Esophagus muscularis mucosa (tissue), 4 donors: ENCODE data around the gene MACROH2A1. TPM values are rescaled to one million over a fixed set of nuclear protein-coding genes. Genes with fewer than 3 reads are reported as not detected.

ENCODE experiments used
- DNase-seq: peaks from one replicate; pipeline ENCODE4 v3.0.0-alpha.2; 2017; ENCODE audit errors: extremely low spot score
- H3K27ac ChIP-seq, 4 donors: fragments of 200-600 bp; sonication (generic); replicated peaks in 1 of 4; 1 replicate in 3 of 4; 2 replicates in 1 of 4; pipeline ENCODE4 v1.5.1; 2016 to 2019; ENCODE audit warnings: mild to moderate bottlenecking in 1 of 4
- H3K27me3 ChIP-seq, 4 donors: fragments of 200-600 bp; sonication (generic); one replicate each; pipeline versions ENCODE4 v1.5.1 to v1.6.0; 2016 to 2019
- H3K36me3 ChIP-seq, 4 donors: fragments of 200-600 bp; sonication (generic); one replicate each; pipeline ENCODE4 v1.5.1; 2016 to 2019
- H3K4me1 ChIP-seq, 4 donors: fragments of 200-600 bp; sonication (generic); one replicate each; pipeline ENCODE4 v1.5.1; 2016 to 2019
- H3K4me3 ChIP-seq, 4 donors: fragments of 200-600 bp; sonication (generic); 1 replicate in 2 of 4; 2 replicates in 2 of 4; pipeline ENCODE4 v1.5.1; 2016 to 2019; ENCODE audit warnings: mild to moderate bottlenecking in 4 of 4, moderate library complexity in 1 of 4
- H3K9me3 ChIP-seq, 4 donors: fragments of 200-600 bp; sonication (generic); 1 replicate in 3 of 4; 2 replicates in 1 of 4; pipeline ENCODE4 v1.5.1; 2016 to 2019
- EP300 ChIP-seq: sonication (generic); formaldehyde crosslinking; IDR thresholded peaks from one replicate; pipeline ENCODE4 v1.6.1; 2017; ENCODE audit warnings: antibody characterized with exemption
- POLR2A ChIP-seq: fragments of 450-650 bp; IDR thresholded peaks from one replicate; pipeline ENCODE4 v1.6.1; 2017; ENCODE audit warnings: antibody characterized with exemption, moderate library complexity, mild to moderate bottlenecking, low read depth
- POLR2AphosphoS5 ChIP-seq, 2 donors: sonication (generic); formaldehyde crosslinking; IDR thresholded peaks; one replicate each; pipeline ENCODE4 v1.6.1; 2017; ENCODE audit warnings: antibody characterized with exemption in 2 of 2
- WGBS: methylation state at CpG from one replicate; pipeline ENCODE4 v1.1.5; 2018; 5-methylcytosine and 5-hydroxymethylcytosine counted together
- intact Hi-C: fragments of 100-400 bp; cut with DNase I; formaldehyde crosslinking; loops from one replicate; pipeline ENCODE4 v1.15.1; 2023
- total RNA-seq, 4 donors: library from RNA; depleted of rRNA; stranded (reverse); fragments of >200 nt; gene quantifications; one replicate each; pipeline versions ENCODE4 v1.1.0 to v1.2.1, GENCODE V29; 2016
- TF ChIP-seq, protein P1 (sequence below), 3 experiments: fragments of 200-600 bp in 2 of 3; fragments of 450-650 bp in 1 of 3; sonication (generic) in 2 of 3; IDR thresholded peaks; one replicate each; pipeline ENCODE4 v1.5.1; 2017 to 2019; ENCODE audit warnings: antibody characterized with exemption in 3 of 3, mild to moderate bottlenecking in 2 of 3, moderate library complexity in 1 of 3

Gene MACROH2A1
- total RNA-seq, 4 donors from 2014 or later = 144 to 152 (median 149) TPM

DNA sequence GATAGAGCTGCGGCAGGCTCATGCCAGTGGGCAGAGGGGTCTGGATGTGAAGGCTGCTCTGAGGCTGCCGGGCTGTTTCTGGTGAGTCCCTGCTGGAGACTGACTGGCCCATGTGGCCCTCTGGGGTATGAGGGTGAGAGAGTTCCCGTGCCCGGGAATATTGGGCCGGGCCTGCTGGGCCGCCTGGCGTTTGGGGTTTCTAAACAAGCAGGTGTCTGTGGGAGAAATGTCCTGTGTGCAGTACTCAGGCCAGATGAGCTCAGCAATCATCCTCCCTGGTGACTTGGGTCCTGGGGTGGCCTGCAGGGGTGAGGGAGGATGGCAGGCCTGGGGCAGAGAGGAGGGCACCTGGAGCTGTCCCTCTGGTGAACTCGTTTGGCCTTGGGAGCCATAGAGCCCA, 74.9 kb downstream of the MACROH2A1 start:
- Histone ChIP-seq H3K4me3 (no peak overlapping the region), H3K27ac (no peak overlapping the region), H3K36me3 (no peaks in the 10 kb centered on the region), H3K9me3 (no peaks in the 10 kb centered on the region), H3K4me1 (no peaks in the 10 kb centered on the region), H3K27me3 (no peaks in the 10 kb centered on the region)
- no peak for DNase-seq
- TF ChIP-seq POLR2A = no peak
- TF ChIP-seq, protein P1, sequence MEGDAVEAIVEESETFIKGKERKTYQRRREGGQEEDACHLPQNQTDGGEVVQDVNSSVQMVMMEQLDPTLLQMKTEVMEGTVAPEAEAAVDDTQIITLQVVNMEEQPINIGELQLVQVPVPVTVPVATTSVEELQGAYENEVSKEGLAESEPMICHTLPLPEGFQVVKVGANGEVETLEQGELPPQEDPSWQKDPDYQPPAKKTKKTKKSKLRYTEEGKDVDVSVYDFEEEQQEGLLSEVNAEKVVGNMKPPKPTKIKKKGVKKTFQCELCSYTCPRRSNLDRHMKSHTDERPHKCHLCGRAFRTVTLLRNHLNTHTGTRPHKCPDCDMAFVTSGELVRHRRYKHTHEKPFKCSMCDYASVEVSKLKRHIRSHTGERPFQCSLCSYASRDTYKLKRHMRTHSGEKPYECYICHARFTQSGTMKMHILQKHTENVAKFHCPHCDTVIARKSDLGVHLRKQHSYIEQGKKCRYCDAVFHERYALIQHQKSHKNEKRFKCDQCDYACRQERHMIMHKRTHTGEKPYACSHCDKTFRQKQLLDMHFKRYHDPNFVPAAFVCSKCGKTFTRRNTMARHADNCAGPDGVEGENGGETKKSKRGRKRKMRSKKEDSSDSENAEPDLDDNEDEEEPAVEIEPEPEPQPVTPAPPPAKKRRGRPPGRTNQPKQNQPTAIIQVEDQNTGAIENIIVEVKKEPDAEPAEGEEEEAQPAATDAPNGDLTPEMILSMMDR (IDR thresholded peaks at IDR 0.05) = no peak
- no peak for TF ChIP-seq EP300
- TF ChIP-seq POLR2AphosphoS5 (IDR thresholded peaks at IDR 0.05) = no peak
- 93% methylated on average over 7 of the region's 8 CpGs for WGBS
- intact Hi-C loops = no loop called here

DNA sequence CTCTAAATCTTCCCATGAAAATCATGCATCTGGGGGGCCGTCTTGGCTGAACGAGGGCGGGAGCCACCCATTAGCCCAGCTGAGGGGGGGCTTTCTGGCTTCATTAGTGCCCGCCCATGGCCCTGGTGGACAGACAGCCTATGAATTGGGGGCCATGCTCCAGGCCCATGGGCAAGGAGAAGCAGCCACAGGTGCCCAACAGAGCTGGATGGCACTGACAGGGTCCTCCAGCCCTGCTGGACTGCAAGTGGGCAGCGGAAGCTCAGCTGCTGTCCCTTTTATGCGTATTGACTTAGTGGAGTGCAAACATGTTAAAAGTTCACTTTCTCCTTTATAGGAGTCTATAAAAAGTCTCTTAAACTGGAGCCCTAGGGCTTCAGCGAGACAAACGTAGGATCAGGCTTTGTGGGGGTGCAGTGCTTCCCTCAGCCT, 75.3 kb downstream of the MACROH2A1 start:
- no peak overlapping the region for H3K27ac ChIP-seq
- H3K9me3 ChIP-seq = no peaks in the 10 kb centered on the region
- H3K36me3 ChIP-seq = no peaks in the 10 kb centered on the region
- no peaks in the 10 kb centered on the region for H3K27me3 ChIP-seq
- intact Hi-C loops = no loop called here
- H3K4me3 ChIP-seq = no peak overlapping the region
- no peaks in the 10 kb centered on the region for H3K4me1 ChIP-seq
- 91% methylated on average over 8 of the region's 8 CpGs for WGBS
- TF ChIP-seq POLR2A (no peak), POLR2AphosphoS5 (IDR thresholded peaks at IDR 0.05) (no peak), EP300 (no peak)
- TF ChIP-seq, protein P1 (IDR thresholded peaks at IDR 0.05) = no peak
- DNase-seq = no peak

DNA sequence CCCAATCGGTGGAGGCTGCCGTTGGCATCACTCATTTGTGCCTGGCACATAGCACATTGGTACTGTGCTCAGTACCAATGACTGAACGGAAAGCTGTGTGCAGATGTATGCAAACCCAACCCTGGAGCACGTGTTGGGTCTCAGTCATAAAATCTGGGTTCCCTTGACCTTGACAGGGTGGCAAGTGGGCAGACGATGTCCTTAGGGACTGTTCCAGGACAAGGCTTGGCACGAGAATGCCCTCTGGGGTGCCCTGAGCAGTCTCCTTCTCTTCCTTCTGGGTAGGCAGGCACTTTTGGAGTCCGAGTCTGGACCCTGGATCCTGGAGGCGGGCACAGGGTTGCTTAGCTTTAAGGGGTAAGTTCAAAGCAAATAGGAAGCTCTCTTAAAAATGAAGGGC, 75.8 kb downstream of the MACROH2A1 start:
- Histone ChIP-seq H3K9me3 (no peaks in the 10 kb centered on the region), H3K27me3 (no peaks in the 10 kb centered on the region), H3K4me3 (no peak overlapping the region), H3K27ac (no peak overlapping the region), H3K4me1 (no peaks in the 10 kb centered on the region), H3K36me3 (no peaks in the 10 kb centered on the region)
- 97% methylated on average over 8 of the region's 8 CpGs for WGBS
- DNase-seq = no peak
- no peak for TF ChIP-seq POLR2A
- TF ChIP-seq, protein P1 (IDR thresholded peaks at IDR 0.05) = no peak
- no peak for TF ChIP-seq POLR2AphosphoS5 (IDR thresholded peaks at IDR 0.05)
- no peak for TF ChIP-seq EP300
- intact Hi-C loops = no loop called here

DNA sequence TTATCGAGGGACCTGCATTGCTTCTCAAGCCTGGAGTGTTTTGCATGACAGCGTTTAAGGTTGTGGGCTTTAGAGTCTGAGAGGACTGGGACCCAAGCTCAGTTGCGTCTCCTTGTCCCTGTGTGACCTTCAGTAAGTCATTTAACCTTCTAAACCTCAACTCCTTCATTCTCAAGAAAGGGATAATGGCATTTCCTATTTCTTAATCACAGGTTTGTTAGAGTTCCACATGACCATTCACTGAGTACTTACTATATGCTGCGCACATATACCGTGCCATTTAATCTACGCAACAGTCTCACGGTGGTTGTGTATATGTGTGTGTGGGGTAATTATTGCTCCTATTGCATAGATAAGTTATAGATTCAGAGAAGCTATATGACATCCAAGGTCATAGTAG, 76.3 kb downstream of the MACROH2A1 start:
- Histone ChIP-seq H3K36me3 (no peaks in the 10 kb centered on the region), H3K4me3 (no peak overlapping the region), H3K9me3 (no peaks in the 10 kb centered on the region), H3K27me3 (no peaks in the 10 kb centered on the region), H3K4me1 (no peaks in the 10 kb centered on the region), H3K27ac (no peak overlapping the region)
- WGBS = 97% methylated on average over 7 of the region's 7 CpGs
- DNase-seq = no peak
- intact Hi-C loops = no loop called here
- TF ChIP-seq, protein P1 (IDR thresholded peaks at IDR 0.05) = no peak

DNA sequence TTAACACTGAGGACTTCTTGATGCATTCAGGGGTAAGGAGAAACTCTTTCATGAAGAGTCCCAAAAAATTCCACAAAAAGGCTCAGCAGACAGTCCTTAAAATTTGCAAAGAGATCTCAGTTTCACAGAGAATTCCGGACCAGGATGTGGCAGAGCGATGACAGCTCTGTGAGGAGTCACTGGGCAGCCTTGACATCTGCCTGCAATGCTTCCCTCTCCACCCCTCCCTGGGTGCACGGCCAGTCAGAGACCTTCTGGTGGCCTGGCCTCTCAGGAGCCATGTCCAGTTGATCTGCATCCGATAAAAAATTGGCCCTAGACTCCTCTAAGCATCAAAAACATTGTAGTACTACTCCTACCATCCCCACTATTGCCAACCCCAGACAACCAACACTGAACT, 76.8 kb downstream of the MACROH2A1 start:
- WGBS = 93% methylated on average over 4 of the region's 4 CpGs
- H3K9me3 ChIP-seq = no peaks in the 10 kb centered on the region
- no peak overlapping the region for H3K27ac ChIP-seq
- no peaks in the 10 kb centered on the region for H3K36me3 ChIP-seq
- no peak overlapping the region for H3K4me3 ChIP-seq
- DNase-seq = no peak
- no peaks in the 10 kb centered on the region for H3K27me3 ChIP-seq
- H3K4me1 ChIP-seq = no peaks in the 10 kb centered on the region
- intact Hi-C loops = no loop called here
- TF ChIP-seq POLR2A (no peak), EP300 (no peak), POLR2AphosphoS5 (IDR thresholded peaks at IDR 0.05) (no peak)
- TF ChIP-seq, protein P1 (IDR thresholded peaks at IDR 0.05) = no peak
